Mucosa of descending colon (tissue), 3 donors: ENCODE results near the gene TMEM176A. TPM values are rescaled to one million over a fixed set of nuclear protein-coding genes. Genes with fewer than 3 reads are reported as not detected.

ENCODE experiments used
- ATAC-seq: fragments of 200-7000 bp; cut with Tn5 transposase; one replicate; pipeline ENCODE4 v1.9.1; 2020; ENCODE audit warnings: mild to moderate bottlenecking, moderate library complexity
- DNase-seq, 3 donors: peaks; one replicate each; pipeline ENCODE4 v3.0.0-alpha.2; 2020
- H3K36me3 ChIP-seq: fragments of 200-600 bp; one replicate; pipeline ENCODE4 v1.8.0; 2021; ENCODE audit warnings: low read depth, mild to moderate bottlenecking
- H3K4me1 ChIP-seq: fragments of 200-600 bp; one replicate; pipeline ENCODE4 v1.8.0; 2021; ENCODE audit warnings: low read depth, mild to moderate bottlenecking
- H3K4me3 ChIP-seq: fragments of 200-600 bp; one replicate; pipeline ENCODE4 v1.8.0; 2021; ENCODE audit warnings: mild to moderate bottlenecking
- H3K9me3 ChIP-seq: fragments of 200-600 bp; one replicate; pipeline ENCODE4 v1.8.0; 2021; ENCODE audit warnings: mild to moderate bottlenecking
- intact Hi-C, 2 donors: fragments of 100-400 bp; cut with DNase I in 1 of 2; cut with micrococcal nuclease in 1 of 2; formaldehyde crosslinking; loops; one replicate each; pipeline versions ENCODE4 v1.11.0 to v1.11.1; 2022; cut with DNase I, micrococcal nuclease
- total RNA-seq, 3 donors: library from RNA; stranded (reverse); fragmentation: NEBNext Ultra II Directional in 2 of 3; extraction: Animal tissue kit (Norgen Biotek cat#: 25700) in 2 of 3; gene quantifications; one replicate each; pipeline versions ENCODE4 v1.2.1 to v1.2.4, GENCODE V29; 2021 to 2023
- TF ChIP-seq, protein P1 (sequence below): fragments of 200-600 bp; IDR thresholded peaks from one replicate; pipeline ENCODE4 v1.8.0; 2022; ENCODE audit warnings: antibody characterized with exemption, mild to moderate bottlenecking
- donor health status: DM: no; HTN: no; CAD: no; lungs with moderate emphysema.
- donor health status: DM: no; HTN: no; CAD: no.
- donor health status: DM: no; HTN: yes; CAD: no.

The TMEM176A gene
- total RNA-seq, 3 donors from 2014 or later = 178 to 282 (median 245) TPM

DNA sequence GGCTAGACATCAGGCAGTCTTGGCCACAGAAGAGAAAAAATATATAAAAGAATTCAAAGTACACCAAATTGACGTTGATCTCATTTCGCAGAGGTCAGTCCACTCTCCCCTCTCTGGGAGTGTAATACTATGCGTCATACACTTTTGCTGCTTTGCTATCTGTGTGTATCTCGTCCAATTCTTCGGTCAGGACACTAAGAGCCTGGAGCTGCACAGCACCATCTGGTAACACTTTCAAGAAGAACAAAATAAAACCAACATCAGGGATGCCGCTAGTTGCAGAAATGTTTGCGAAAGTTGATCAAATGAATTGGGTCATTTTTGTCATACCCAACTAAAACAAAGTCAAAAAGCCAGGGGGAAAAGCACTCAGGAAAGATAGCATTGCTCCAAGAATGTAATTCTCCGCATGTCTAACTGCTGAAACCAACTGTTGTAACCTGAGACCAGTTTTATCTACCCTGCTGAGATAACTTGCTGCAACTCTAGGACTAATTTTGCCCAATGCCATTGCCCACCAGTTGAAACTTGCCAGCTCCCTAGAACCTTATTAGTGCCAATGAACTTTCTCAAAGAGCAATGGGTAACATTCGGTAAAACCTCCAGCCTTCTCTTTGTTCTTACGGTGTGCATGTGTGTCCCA, 23.0 kb downstream of the TMEM176A start:
- DNase-seq (no peak), ATAC-seq (no peak)
- intact Hi-C loops = no loop called here
- TF ChIP-seq, protein P1, sequence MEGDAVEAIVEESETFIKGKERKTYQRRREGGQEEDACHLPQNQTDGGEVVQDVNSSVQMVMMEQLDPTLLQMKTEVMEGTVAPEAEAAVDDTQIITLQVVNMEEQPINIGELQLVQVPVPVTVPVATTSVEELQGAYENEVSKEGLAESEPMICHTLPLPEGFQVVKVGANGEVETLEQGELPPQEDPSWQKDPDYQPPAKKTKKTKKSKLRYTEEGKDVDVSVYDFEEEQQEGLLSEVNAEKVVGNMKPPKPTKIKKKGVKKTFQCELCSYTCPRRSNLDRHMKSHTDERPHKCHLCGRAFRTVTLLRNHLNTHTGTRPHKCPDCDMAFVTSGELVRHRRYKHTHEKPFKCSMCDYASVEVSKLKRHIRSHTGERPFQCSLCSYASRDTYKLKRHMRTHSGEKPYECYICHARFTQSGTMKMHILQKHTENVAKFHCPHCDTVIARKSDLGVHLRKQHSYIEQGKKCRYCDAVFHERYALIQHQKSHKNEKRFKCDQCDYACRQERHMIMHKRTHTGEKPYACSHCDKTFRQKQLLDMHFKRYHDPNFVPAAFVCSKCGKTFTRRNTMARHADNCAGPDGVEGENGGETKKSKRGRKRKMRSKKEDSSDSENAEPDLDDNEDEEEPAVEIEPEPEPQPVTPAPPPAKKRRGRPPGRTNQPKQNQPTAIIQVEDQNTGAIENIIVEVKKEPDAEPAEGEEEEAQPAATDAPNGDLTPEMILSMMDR = no peak
- Histone ChIP-seq H3K4me3 (no peak overlapping the region), H3K9me3 (no peaks in the 10 kb centered on the region), H3K36me3 (no peaks in the 10 kb centered on the region), H3K4me1 (peaks cover 11% of the 10 kb centered on the region)

DNA sequence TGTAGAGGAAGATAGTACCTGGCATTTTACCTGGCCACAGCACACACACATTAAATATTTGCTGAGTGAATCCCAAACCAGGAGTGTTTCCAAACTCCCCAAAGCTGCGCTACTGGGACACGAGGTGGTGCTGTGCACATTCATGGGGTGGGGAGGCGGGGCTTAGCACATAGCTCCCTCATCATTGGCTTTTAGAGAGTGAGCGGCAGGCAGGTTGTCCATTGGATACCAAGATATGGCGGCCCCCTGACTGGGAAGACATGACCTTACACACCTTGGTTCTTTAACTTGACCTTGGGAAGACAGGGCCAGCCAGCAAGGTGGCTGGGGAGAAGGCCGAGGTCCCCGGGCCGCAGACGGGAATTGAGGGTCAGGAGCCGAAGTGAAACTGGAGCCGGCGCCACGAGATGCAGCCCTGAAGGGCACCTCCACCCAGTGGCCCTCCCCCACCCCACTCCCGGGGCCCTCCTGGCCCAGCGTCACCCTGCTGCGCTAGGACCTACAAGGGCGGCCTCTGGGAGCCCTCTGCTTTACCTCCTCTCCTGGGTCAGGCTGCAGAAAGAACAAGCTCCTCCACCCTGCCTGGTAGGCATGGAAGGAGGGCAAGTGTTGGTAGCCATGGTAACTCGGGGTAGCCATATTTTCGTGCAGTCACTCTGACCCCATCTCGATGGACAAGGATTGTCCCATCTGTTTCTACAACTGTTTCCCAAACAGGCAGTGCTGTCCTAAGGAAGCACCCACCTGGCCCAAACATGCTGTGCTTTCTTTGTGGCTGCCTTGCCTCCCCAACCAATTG, 24.0 kb downstream of the TMEM176A start:
- no peak overlapping the region for H3K4me3 ChIP-seq
- ATAC-seq (no peak), DNase-seq (no peak)
- TF ChIP-seq, protein P1 = no peak
- no peaks in the 10 kb centered on the region for H3K9me3 ChIP-seq
- H3K4me1 ChIP-seq = peaks cover 11% of the 10 kb centered on the region
- intact Hi-C loops = no loop called here
- H3K36me3 ChIP-seq = no peaks in the 10 kb centered on the region

DNA sequence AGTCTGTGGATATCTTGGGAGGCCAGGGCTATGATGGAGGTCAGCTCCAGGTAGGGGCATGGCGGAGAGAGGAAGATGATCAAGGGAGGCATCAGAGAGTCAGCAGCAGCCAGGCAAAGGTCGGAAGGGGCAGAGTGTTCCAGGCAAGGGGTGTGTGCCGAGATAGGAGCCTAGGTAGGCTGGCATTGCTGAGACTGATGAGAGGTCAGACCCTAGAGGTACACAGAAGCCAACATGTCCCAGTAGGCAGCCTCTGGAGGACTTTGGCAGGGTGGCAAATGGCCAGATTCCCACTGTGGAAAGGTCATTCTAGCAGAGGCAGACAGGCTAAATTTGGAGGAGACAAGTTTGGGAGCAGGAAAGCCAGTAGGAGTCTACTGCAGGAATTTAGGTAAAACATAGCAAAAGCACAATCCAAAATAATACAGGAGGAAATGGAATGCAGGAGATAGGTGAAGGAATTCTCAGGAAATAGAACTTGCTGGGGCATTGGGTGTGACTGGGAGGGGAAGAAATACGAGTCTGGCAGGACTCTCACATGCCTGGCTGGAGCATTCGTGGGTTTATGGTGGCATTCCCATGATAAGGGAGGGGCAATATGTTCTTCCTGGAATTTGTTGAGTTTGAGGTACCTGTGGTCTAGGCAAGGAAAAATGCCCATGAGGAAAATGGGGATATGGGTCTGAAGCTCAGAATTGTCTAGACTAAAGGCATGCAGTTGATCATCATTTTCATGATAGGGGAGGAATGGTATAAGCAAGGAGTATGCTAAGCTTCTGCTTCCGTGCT, 25.7 kb downstream of the TMEM176A start:
- Histone ChIP-seq H3K36me3 (no peaks in the 10 kb centered on the region), H3K4me3 (no peak overlapping the region), H3K4me1 (peaks cover 20% of the 10 kb centered on the region), H3K9me3 (no peaks in the 10 kb centered on the region)
- intact Hi-C loops = no loop called here
- ATAC-seq (peak; percentile 82), DNase-seq (peak in 2 of 3 donors; percentile 68 to 77)
- TF ChIP-seq, protein P1 = no peak

DNA sequence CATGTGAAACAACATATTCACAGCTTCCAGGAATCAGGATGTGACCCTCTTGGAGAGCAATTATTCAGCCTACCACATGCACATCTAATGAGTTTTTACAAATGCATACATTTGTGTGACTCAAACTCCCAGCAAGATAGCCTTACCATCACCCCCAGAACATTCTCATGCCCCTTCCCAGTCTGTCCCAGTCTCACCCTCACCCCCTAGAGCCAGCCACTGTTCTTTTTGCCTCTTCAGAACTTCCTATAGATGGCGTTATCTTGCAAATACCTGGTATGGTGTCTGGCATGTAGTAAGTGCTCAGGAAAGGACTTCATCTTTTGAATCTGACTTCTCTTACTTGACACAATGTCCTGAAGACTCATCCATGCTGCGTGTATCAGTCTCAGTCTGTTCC, 27.8 kb downstream of the TMEM176A start:
- intact Hi-C loops = no loop called here
- Histone ChIP-seq H3K36me3 (no peaks in the 10 kb centered on the region), H3K4me1 (peaks cover 20% of the 10 kb centered on the region), H3K9me3 (no peaks in the 10 kb centered on the region), H3K4me3 (no peak overlapping the region)
- ATAC-seq = no peak
- TF ChIP-seq, protein P1 = no peak
- DNase-seq = no peak

DNA sequence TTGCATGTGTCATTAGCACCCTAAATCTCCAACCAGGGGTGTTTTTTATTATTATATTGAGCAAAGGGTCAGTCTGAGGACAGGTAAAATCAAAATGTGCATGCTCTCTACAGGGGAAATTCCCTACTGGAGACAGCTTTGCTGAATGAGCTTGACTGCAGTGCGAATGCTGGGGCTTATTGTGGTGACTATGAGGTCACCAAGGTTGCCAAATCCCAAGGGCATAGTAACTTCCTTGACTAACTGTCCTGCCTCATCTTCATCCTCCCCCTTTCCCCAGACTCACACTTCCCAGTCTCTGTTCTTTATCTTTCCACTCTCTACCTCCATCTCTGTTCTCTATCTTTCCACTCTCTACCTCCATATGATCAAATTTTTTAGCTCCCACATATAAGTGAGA, 28.9 kb downstream of the TMEM176A start:
- no peak for ATAC-seq
- TF ChIP-seq, protein P1 = no peak
- DNase-seq = no peak
- Histone ChIP-seq H3K9me3 (no peaks in the 10 kb centered on the region), H3K4me1 (peaks cover 20% of the 10 kb centered on the region), H3K4me3 (no peak overlapping the region), H3K36me3 (no peaks in the 10 kb centered on the region)
- intact Hi-C loops = no loop called here
